AG20443 (cell line): ENCODE measurements around the gene ACBD7.
A peak's percentile ranks its signal among the peaks of the same experiment; 100 is the strongest.

Experiments used
- DNase-seq: peaks from one replicate; pipeline ENCODE4 v3.0.0; 2012; ENCODE audit warnings: low spot score, mixed read lengths

Gene ACBD7

GRCh38 chr10:15091418-15091817 lies 2.8 kb upstream of the ACBD7 start:
- no peak for DNase-seq

- DNase-seq: peak; percentile 77
Observed at GRCh38 chr10:15084502-15084922, 4.1 kb downstream of the ACBD7 start.

DNA sequence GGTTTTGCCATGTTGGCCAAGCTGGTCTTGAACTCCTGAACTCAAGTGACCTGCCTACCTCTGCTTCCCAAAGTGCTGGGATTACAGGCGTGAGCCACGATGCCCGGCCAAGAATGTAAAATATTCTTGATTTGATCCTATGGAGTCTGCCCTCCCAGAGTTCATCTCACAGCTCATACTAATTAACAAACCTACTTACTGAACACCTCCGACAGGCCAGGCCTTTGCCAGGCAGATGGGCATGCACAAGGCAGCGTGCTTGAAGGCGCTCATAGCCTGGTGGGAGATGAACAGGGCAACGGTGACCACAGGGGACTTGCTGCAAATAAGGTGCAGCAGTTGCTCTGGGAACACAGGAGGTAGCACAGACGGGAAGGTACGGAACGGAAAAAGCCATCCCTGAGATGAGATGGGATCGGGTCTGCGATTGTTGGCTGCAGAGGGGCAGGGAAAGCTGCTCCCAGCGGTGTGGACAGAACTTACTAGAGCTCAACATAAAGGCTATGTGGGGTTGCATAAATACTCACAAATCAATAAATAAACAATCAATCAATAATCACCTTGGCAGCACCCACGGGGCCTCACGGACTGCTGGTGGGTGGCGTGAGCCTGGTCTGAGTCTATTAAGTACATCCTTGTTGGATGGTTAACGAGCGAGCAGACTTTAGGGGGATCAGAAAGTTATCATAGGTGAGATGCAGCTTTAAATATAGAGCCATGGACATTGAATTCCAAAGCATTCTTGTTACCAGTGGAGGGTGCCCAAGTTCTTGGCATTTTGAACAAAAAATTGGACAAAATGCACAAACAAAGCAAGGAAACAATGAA lies 4.7 kb downstream of the ACBD7 start:
- DNase-seq: peak; percentile 9

GRCh38 chr10:15075421-15075820 lies 13.2 kb downstream of the ACBD7 start:
- DNase-seq: no peak

DNA sequence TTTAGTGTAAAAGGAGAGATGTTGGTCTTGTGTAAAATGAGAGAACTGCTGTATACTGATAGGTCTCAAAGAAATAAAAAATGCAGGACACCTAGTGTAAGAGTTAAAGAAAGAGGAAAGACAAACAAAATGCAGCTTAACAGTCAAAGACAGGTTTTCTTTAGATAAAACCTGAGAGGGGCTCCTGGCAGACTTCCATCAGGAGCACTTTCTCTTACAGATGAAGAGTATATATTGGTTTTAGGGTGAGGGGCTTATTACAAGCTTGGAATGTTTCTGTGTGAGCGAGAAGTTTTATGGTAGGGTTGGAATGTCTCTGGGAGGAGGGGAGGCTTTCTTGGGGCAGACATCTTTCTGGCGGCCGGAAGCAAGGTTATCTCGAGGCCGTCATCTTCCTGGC lies 16.2 kb downstream of the ACBD7 start:
- DNase-seq: no peak

- no peak for DNase-seq
Observed at GRCh38 chr10:15069230-15069629, 19.3 kb downstream of the ACBD7 start.

DNA sequence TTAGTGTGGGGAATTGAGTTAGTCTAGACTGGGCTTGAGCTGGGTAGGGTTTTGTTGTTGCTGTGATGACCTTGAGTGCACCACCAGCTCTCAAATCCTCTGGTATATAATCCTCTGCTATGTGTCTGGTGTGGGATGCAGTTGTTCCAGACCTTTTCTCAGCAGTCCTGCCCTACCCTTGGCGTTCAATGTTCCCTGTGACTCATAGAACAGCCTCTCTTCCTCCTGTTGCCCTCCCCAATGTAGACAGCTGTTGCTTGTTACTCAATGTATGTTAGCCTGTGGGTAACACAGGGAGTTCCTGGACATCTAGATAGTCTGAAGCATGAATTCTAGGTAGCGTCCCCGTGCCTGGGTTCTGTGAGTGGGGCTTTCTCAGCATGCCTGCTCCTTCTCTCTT lies 19.8 kb downstream of the ACBD7 start:
- peak; percentile 55 for DNase-seq

GRCh38 chr10:15067154-15067553 lies 21.4 kb downstream of the ACBD7 start:
- DNase-seq: no peak

- no peak for DNase-seq
Observed at GRCh38 chr10:15060638-15061037, 27.9 kb downstream of the ACBD7 start.

- DNase-seq: no peak
Observed at GRCh38 chr10:15059914-15060313, 28.7 kb downstream of the ACBD7 start.

- DNase-seq: no peak
Observed at GRCh38 chr10:15058689-15059088, 29.9 kb downstream of the ACBD7 start.

- no peak for DNase-seq
Observed at GRCh38 chr10:15053061-15053460, 35.5 kb downstream of the ACBD7 start.

- no peak for DNase-seq
Observed at GRCh38 chr10:15052121-15052520, 36.5 kb downstream of the ACBD7 start.

DNA sequence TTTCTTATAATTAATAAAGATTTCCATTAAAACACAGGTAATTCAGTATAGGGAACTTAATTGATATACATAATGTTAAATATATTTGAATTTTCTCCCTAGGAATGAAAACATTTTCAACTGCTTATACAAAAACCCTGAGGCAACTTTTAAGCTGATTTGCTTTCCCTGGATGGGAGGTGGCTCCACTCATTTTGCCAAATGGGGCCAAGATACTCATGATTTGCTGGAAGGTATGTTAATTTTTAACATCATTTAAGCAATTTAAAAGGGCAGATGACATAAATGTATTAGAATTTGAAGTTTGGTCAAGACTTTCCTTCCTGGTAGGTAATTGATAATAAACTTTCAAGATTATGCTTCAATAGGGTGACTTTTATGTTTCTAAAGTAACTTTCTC lies 39.0 kb downstream of the ACBD7 start:
- DNase-seq: no peak

- peak; percentile 24 for DNase-seq
Observed at GRCh38 chr10:15046626-15047025, 42.0 kb downstream of the ACBD7 start.

- DNase-seq: no peak
Observed at GRCh38 chr10:15045380-15045779, 43.2 kb downstream of the ACBD7 start.

DNA sequence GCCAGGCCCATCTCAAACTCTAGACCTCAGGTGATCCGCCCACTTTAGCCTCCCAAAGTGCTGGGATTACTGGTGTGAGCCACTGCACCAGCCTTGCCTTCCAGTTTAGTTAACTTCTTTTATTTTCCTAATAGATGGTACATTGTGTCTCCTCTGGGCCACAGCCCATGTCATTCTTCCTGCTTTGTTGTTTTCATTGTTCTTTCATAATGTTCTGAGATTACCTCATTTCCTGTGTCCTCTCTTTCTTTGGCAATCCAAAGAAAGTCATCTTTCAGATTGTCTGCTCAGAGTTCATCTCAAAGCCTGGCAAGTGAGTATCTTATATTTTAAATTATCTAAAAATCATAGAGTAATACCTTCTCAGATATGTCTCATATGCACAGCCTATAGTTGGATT lies 44.9 kb downstream of the ACBD7 start, which contains the start of gene OLAH:
Gene OLAH (plus strand): TSS at position 270 of the 400 bp plus-strand sequence. CDS start 3,346 bp downstream, outside the sequence.
- no peak for DNase-seq

GRCh38 chr10:15038416-15038815 lies 50.2 kb downstream of the ACBD7 start:
- DNase-seq: no peak

GRCh38 chr10:15037691-15038090 lies 50.9 kb downstream of the ACBD7 start:
- no peak for DNase-seq

DNA sequence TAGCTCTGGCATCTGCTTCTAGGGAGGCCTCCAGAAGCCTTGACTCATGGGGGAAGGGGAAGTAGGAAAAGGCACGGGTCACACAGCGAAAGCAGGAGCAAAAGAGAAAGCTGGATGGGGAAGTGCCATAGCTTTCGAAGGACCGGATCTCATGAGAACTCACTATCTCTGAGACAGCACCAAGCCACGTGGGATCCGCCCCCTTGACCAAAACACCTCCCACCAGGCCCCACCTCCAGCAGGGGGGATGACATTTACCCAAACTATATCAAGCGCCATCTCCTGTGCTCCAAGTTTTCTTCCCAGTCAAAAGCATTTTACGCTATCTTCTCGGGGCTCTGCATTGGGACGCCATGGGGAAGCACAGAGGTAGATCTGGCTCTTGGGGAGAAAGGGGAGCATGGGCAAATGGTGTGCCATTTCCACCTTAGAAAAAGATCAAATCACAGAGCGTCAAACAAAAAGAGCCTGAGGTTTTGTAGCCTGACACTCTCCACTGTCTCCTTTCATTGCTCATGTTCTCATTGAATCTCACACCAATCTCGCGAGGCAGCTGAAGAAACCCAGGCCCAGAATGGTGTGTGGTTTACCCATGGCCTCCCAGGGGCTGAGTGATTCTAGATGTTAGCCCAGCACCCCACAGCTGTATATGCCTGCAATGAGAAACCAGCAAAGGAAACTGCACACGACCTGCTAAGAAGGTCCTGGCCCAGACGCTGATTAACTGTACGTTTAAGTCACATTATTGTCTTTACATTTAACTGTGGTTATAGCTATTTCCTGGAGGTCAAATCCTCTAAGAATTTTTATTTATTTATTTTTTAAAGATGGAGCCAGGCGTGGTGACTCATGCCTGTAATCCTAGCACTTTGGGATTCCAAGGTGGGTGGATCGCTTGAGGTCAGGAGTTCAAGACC lies 52.9 kb downstream of the ACBD7 start:
- DNase-seq: peak; percentile 14

- DNase-seq: no peak
Observed at GRCh38 chr10:15027741-15028140, 60.8 kb downstream of the ACBD7 start.
